GM12874 (cell line): ENCODE results near the gene DGKH.
A peak's percentile ranks its signal among the peaks of the same experiment; 100 is the strongest.

Experiments
- TF ChIP-seq, protein P1 (sequence below): IDR thresholded peaks from 2 replicates; pipeline ENCODE4 v1.5.1; 2011; ENCODE audit warnings: low read depth, mild to moderate bottlenecking, control low read depth, low read length, moderate library complexity; ENCODE audit not compliant: insufficient read depth

DGKH gene

DNA sequence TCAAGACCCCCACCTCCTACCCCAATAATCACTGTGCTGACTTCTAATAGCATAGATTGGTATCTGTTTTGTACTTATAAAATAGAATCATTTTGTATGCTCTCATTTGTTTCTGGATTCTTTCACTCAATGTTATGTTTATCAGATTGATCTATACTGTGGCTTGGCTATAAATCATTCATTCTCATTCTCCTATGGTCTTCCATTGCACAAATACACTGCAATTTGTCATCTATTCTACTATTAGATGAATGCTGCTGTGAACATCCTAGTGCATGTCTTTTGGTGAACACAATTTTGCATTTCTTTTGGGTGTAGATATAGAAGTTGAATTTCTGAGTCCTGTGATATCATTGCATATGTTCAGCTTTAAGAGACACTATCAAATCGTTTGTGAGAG lies 128.7 kb downstream of the DGKH start:
- TF ChIP-seq, protein P1, sequence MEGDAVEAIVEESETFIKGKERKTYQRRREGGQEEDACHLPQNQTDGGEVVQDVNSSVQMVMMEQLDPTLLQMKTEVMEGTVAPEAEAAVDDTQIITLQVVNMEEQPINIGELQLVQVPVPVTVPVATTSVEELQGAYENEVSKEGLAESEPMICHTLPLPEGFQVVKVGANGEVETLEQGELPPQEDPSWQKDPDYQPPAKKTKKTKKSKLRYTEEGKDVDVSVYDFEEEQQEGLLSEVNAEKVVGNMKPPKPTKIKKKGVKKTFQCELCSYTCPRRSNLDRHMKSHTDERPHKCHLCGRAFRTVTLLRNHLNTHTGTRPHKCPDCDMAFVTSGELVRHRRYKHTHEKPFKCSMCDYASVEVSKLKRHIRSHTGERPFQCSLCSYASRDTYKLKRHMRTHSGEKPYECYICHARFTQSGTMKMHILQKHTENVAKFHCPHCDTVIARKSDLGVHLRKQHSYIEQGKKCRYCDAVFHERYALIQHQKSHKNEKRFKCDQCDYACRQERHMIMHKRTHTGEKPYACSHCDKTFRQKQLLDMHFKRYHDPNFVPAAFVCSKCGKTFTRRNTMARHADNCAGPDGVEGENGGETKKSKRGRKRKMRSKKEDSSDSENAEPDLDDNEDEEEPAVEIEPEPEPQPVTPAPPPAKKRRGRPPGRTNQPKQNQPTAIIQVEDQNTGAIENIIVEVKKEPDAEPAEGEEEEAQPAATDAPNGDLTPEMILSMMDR, result no peak

DNA sequence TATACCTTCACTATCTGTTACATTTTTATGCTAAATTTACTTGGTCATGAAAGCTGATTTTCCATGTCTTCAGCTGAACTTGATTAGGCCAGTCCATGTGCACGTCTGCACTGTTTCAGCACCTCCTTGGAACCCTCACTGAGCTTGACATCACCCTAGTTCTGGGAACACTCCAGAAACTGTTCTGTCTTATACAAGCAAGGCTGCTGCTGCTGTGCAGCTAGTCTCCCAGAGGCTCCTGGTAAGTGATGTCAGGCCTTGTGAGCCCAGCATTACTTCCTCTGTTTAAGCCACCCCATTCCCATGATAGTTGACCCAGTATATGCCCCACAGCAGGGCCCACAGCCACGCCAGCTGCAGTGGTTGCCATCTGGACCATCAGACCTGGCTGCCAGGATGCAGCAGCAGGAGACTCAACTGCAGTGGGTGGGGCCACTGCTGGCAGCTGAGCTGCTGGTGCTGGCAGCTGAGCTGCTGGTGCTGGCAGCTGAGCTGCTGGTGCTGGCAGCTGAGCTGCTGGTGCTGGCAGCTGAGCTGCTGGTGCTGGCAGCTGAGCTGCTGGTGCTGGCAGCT lies 133.0 kb downstream of the DGKH start:
- TF ChIP-seq, protein P1, result no peak

DNA sequence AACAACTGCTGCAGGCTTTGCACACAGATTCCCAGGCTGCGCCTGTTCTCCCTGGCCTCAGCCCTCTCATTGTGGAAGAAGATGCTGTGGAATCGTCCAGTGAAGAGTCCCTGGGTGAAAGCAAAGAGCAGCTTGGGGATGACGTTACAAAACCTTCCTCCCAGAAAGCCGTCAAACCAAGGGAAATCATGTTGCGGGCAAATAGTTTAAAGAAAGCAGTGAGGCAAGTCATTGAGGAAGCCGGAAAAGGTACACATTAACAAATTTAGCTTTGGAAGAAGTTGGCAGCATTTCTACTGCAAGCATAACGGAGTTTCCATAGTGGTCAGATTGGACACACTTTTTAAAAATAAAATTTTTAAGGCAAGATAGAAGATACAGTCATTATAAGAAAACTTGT lies 140.6 kb downstream of the DGKH start:
- TF ChIP-seq, protein P1, result no peak

DNA sequence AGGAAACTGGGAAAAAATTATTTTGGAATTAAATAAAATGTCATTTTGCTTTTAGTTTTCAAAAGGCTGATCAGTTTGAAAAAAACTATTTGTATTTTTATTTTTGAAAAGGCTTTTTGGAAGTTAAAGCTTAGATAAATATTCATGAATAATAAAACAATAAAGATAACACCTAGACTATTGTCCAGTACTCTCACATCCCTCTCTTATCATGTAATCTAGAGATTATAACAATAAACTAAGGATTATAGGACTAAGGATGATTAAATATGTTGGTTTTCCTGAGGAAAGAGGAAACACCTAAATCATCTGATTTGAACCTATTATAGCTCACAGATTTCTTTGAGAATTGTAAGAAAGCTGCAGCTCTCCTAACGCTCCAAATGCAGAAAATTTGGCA lies 142.1 kb downstream of the DGKH start:
- TF ChIP-seq, protein P1, result no peak

DNA sequence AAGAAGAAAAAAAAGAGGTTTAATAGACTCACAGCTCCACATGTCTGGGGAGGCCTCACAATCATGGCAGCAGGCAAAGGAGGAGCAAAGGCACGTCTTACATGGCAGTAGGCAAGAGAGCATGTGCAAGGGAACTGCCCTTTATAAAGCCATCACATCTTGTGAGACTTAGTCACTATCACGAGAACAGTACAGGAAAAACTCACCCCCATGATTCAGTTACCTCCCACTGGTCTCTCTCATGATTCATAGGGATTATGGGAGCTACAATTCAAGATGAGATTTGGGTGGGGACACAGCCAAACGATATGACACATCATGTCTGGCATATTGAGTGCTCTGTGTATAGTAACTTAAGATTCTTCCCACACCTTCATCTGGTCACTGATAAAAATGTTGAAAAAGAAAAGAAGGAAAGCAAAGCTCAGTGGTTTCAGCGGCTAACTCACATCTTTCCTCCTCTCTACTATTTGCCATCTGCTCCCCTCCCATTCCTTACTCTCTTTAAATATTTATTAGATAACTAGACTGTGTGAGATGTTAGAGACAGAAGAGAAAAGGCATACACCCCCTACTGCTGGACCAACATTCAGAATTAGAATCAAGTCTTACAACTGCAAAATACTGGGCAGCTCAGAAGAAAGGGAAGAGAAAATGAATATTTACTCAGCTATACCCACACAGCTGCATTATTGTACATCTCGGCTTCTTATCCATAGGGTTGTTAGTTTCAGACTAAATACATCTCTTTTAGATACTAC lies 163.4 kb downstream of the DGKH start:
- TF ChIP-seq, protein P1, result no peak

DNA sequence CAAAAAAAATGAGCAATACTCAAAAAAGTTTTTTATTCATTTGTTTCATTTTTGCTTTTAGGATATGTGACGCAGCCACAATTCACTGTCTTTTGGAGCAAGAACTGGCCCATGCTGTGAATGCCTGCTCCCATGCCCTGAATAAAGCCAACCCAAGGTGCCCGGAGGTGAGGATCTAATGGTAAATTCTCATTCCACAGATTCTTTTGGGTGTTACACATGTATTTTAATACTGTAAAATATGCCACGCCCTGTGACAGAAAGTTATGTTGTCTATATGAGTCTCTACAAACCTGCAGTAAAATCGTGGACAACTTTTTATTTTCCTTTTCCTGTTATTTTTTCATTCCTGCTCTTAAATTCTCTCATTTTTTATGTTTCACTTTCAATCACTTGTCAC lies 166.0 kb downstream of the DGKH start:
- TF ChIP-seq, protein P1, result no peak

DNA sequence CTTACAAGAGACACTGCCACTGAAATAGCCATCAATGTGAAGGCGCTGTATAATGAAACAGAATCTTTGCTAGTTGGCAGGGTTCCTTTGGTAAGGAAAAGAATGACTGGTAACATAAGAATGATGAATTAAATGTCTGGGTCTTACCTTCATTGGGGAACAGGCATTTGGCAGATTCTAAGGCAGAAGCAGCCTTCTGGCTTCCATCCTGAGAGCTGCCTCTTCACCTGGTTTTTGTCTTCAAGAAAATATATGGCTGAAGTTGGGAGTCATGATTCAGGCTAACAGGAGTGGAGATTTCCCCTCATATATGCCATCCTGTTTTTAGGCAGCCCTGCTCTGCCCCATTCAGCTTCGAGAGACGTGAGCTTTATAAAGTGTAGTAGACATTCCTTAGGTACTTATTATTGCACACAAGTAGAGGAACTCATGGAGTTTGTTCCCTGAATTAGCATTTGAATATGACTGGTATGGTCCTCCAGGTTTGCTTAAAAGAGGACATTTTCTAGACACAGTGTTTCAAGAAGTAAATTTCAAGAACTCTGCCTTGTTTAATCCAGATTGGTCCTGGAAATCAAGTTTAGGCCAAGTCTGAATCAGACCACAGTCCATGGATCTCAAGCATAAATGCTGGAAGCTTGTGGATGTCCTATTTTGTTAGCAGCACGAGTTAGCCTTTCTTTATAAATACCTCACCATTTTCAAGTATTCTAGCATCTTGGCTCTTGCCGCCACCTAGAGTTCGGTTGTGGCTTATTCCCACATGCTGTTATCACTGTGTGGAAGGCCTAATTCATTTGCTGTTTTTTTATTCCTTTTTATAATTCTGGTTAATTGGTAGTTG lies 167.4 kb downstream of the DGKH start:
- TF ChIP-seq, protein P1, result peak; percentile 50
